Uterus (tissue), 2 donors: ENCODE results near the gene ADARB2.

ENCODE experiments used
- POLR2A ChIP-seq, 2 donors: fragments of 450-650 bp; IDR thresholded peaks; one replicate each; pipeline ENCODE4 v1.6.1; 2016; ENCODE audit warnings: antibody characterized with exemption in 2 of 2, mild to moderate bottlenecking in 1 of 2, moderate library complexity in 1 of 2
- TF ChIP-seq, protein P1 (sequence below), 4 experiments: fragments of 200-600 bp in 2 of 4; fragments of 450-650 bp in 2 of 4; sonication (generic) in 2 of 4; IDR thresholded peaks; one replicate each; pipeline ENCODE4 v1.5.1; 2016 to 2019; ENCODE audit warnings: antibody characterized with exemption in 4 of 4, mild to moderate bottlenecking in 2 of 4, moderate library complexity in 1 of 4

DNA sequence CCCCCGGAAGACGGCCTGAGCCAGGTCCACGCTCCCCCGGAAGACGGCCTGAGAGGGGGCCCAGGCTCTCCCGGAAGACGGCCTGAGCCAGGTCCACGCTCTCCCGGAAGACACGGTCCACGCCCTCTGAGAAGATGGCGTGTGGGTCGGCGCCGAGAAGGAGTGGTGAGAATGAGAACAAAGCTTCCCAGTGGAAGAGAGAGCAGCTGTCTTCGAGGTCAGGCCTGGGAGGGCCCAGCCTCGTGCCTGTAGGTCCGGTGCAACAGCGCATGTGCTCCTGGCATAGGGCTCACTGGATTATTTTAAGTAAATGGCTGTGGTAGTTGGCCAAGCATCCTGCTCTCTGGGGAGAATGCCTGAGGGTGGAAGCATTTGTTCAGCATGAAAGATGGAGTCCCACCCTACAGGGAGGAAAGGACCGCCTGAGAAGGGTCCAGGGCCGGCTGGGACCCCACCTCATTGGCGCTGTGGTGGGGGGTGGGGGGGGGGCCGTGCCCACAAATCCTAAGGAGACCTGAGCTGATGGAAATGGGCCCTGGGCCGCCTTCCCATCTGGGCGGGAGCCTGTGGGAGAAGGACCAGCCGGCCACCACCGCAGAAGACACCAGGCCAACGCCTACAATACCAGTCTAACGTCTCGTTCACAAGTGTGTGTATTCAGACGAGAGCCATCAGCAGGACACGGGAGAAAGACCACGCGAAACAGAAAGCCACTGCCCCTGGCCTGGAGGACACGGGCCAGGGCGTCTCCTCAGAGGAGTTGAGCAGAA is 471.1 kb downstream of the ADARB2 start:
- TF ChIP-seq, protein P1, sequence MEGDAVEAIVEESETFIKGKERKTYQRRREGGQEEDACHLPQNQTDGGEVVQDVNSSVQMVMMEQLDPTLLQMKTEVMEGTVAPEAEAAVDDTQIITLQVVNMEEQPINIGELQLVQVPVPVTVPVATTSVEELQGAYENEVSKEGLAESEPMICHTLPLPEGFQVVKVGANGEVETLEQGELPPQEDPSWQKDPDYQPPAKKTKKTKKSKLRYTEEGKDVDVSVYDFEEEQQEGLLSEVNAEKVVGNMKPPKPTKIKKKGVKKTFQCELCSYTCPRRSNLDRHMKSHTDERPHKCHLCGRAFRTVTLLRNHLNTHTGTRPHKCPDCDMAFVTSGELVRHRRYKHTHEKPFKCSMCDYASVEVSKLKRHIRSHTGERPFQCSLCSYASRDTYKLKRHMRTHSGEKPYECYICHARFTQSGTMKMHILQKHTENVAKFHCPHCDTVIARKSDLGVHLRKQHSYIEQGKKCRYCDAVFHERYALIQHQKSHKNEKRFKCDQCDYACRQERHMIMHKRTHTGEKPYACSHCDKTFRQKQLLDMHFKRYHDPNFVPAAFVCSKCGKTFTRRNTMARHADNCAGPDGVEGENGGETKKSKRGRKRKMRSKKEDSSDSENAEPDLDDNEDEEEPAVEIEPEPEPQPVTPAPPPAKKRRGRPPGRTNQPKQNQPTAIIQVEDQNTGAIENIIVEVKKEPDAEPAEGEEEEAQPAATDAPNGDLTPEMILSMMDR (IDR thresholded peaks at IDR 0.05), result no peak
- TF ChIP-seq POLR2A (IDR thresholded peaks at IDR 0.05), result no peak
